ENCODE measurements around the gene IFTAP.
"Not testable (repeated sequence)": the region's sequence is repeated elsewhere in the genome, so short reads cannot be mapped to it uniquely, and the experiment has no call there.

The IFTAP gene

DNA sequence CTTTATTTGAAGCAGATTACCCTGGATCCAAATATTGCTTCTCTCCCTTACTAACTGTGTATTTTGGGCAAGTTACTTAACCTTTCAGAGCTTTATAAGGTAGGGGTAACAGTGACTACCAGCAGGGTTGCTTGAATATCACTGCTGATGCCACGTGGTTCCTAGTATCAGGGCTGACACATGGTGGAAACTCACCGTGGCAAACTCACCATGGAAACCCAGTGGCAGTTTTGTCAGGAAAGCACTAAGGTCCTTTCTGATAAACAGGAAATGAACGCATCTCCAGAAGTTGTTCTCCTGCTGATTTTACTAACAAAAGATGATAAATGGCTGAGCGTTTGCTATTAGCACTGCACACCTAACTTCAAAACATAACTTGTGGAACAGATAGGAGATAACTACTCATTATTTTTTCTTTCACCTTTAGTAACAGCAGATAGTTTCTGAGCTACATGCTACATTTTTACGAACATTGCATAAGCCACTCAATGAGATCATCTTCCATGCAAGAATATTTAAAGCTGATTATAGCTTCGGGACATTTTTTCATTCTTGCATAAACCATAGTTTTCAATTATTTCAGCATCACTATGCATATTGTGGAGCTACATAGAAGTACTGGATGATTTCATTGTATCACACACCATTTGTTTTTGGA, 63.4 kb downstream of the IFTAP start:
- DNase-seq = no peak

DNA sequence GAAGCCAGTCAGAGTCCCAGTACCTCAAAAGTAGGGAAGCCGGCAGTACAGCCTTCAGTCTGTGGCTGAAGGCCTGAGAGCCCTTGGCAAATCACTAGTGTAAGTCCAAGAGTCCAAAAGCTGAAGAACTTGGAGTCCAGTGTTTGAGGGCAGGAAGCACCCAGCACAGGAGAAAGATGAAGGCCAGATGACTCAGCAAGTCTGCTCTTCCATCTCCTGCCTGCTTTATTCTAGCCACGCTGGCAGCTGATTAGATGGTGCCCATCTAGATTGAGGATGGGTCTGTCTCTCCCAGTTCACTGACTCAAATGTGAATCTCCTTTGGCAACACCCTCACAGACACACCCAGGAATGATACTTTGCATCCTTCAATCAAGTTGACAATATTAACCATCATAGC, 67.1 kb downstream of the IFTAP start:
- not testable (repeated sequence) for DNase-seq

DNA sequence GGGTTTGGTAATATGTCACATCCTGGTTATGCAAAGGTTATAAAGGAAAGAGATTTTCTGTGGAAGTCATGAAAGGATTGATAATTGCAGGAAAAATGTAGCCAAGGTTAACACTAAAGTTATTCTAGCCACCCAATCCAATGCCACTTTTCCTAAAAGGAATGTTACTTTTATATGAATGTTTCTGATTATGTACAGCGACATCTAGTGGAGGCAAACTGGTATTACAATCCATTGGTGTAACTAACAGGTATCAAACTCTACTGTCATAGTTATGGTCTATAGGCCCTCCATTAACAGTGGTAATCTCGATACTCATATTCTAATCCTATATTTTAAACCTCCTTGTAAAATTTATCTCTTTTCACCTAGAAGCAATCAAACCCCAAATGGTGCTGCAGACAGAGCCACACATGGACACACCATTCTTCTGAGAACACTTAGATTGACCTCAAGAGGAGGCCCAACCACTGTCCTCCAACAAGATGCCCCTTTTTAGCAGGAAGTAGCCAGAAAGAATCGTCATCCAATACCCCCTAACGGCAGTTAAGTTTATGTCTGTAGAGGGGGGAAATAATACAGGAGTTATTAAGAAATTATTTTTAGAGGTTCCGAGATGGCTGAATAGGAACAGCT, 78.6 kb downstream of the IFTAP start:
- DNase-seq = no peak

DNA sequence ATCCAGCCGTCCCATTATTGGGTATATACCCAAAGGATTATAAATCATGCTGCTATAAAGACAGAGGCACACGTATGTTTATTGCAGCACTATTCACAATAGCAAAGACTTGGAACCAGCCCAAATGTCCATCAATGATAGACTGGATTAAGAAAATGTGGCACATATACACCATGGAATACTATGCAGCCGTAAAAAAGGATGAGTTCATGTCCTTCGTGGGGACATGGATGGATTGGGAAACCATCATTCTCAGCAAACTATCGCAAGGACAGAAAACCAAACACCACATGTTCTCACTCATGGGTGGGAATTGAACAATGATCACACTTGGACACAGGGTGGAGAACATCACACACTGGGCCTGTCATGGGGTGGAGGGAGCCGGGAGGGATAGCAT, 85.2 kb downstream of the IFTAP start:
- not testable (repeated sequence) for DNase-seq

DNA sequence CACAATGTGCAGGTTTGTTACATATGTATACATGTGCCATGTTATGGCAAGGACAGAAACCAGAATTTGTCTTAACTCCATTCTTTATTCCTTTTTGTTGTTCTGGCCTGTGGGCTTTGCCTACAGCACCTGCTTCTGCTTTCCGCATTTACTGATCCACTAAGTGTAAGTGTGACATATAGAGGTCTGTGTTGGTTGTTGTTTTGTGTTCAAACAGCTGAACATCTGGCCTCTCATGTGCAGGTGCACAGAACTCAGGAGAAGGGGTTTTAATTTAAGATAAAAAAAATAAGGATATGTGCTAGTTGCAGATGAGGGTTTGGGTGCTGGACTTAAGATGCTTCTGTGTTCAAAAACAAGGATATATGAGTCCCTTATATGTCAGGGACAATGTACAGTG, 89.5 kb downstream of the IFTAP start:
- no peak for DNase-seq

DNA sequence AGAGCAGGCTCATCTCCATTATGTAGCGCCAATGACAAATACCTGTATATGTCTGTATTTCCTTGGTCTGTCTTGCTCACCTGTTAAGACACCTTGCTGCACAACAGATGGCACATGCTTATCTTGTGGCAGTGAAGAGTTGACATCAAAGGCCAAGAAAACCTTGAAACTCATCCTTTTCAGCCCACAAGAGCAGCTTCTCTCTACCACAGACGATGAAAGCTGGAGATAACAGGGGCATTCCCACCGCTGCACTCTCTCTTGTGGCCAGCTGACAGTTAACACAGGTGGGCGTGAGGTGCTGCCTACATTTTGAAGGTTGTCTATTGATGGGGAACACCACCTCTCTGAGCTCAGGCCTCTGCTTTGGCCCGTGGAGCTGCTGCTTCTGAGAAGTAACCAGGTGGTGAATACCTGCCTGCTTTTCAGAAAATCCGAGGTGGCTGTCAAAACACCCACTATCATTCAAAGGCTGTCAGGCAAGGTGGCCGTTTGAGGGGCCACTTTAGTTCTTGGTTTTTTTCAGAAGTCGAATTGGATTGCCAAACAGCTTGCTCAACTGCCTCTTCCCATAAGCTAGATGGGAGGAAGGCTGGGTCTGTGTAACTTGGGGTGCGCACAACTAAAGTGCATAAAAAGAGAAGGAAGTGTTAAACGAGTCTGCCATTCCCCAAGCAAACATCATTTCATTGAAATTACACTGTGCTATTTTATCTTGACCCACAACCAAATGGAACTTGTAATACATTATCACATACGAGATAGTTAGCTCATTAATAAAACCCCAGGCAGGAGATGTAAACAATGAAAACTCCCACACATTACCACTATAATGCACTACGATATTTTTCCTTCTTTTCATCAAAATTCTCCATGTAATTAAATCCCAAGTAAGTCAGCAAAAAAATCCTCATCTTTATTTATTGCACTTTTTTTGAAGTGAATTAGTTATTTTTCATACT, 90.8 kb downstream of the IFTAP start:
- no peak for DNase-seq

DNA sequence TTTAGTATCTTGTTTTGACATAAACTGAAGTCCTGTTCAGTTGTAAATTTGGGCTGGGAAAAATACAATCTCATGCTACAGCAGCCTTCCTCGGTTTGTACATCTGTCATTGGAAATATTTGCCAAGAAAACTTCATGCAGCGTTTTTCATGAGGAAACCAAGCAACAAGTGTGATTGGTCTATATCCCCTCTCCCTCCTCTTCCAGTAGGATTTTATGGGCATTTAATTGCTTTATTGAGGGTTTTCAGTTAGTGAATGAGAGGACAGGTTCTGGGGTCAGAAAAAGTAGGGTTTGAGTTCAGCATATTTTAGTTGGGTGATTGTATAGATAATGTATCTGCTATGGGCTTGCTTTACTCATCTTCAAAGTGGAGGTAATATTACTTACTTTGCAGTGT, 93.8 kb downstream of the IFTAP start:
- DNase-seq = no peak

DNA sequence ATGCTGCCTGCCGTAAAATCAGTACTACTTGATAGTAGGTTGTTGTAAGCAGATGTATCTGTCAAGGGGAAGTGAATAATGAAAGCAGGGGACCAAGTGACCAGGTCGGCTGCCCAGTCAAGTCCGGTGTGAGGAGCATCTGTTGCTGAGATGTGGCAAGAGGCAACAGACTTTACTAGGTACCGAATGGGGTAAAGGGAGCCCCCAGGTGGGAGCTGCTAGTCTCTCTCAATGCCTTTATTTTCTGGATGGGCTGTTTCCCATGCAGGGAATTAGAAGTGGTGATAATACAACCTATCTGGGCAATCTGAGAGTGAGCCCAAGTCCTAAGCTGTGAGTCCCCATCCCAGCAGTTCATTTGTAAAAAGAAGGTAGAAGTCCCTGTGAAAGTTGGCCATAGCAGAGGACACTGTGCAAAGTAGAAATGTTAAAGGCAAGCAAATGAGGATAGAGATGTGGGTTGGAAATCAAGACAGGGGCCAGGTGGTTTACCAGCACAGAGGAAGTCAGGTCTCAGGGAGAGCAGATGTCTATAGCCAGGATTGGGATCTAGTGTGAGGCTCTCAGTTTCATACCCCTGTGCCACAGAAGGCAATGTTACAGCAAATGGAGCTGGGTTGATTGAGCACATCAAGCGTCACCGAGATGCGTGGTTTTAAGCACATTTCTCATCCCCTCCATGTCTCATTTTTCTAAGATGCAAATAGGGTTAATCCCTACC, 94.4 kb downstream of the IFTAP start:
- DNase-seq = no peak

DNA sequence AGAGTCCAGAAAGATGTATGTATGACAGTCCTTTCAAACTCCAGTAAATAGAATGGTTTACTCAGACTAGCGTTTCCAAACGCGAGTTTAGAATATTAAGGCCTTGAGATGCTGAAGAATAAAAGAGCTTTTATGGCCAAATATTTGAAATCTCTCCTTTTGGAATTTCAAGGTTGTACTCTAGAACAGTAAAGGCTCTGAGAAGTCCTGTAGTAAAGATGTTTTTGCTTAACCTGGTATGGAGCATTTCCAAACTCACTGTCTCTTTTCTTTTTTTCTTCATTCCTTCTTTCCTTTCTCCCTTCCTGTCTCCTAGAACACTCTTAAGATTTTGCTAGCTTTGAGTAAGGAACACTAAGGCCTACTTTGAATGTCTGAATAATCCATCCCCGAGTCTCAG, 95.1 kb downstream of the IFTAP start:
- DNase-seq = no peak

DNA sequence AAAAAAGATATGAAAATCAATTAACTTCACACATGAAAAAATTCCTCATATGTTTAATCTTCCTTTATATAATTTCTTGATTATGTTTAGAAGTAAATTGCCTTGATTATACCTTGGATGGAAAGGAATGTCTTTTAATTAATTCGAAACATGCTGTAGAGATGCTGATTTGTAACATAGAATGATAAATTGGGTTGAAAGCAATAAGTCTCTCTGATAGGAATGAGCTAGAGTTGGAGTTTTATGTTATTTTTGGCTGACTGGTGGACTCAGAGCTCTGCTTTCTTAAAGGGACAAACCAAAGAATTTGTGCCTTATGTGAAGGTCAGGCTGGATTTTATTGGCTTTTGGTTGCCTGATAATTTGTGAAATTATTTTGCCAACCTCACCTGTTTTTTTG, 98.4 kb downstream of the IFTAP start:
- DNase-seq = no peak

DNA sequence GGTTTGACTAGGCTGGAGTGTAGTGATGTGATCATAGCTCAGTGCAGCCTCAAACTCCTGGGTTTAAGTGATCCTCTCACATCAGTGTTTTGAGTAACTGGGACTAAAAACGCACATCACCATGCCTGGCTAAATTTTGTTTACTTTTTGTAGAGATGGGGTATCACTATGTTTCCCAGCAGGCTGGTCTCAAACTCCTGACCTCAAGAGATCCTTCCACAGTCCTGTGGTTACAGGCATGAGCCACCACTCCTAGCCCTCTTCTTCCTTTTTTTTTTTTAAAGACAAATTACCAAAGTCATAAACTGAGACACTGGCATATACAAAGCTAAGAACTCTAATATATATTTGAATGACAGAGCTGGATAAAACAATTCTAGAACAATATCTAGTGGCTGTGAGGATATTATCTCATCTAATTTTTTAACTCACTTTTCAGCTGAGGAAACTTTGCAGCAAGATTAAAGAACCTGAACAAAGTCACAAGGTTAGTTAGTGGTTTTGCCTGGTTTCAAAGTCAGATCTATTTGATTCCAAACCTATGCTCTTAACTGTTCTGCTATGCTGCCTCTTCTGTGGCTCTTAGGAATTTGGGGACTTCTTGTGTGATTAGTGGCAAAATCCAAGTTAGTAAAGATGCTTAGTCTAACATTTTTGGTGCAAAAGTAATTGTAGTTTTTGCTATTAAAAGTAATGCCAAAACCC, 99.0 kb downstream of the IFTAP start:
- no peak for DNase-seq

DNA sequence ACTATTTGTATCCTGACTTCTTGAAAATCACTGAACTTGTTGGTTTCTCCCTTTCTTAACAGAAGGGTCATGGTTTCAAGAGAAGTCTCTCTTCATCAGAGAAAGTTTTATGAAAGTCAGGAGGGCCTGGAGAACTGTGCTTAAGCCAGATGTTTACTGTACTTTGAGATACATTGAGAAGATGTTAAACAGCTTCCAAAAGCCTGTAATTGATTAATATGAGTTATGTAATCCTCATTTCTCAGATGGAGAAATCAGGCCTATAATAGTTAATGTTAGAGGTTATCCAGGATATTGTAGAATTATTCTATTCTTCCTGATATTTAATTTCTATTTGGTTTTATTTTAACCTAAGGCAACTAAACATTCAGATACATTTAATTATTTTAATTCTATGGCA, 100.8 kb downstream of the IFTAP start:
- DNase-seq = no peak

DNA sequence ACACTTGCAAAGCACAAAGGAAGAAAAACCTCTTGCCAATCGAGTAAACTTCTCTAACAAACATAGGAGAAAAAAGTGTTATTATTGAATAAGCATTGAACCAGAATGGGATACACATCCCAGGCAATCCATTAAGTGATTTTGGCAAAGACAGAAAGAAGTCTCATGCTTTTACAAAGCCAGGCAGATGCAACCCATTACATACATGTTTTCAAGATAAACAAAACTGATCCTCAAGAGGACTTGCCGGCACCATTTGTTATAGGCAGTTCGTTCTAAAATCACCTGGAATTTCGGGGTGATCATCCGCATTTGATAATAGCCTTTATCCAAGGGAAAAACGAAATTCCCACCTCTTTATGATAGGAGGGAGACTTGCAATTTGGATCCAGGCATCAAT, 101.3 kb downstream of the IFTAP start:
- no peak for DNase-seq

DNA sequence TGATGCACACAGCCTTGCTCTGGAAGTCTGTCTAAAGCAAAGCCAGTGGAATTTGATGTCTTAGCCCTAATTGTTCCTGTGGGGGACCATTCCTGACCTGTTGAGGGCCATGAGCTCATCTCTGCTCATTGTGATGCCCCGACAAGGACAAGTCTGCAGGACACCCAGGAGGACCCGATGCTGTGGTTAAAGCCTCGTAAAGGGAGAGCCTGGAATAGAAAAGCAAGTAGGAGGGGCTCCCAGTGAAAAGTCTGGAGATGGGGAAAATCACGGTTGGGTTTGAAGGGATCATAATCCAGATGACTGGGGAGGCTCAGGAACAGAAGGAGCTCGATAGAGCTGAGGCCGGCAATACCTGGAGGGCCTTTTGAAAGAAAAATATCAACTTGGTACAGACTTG, 102.2 kb downstream of the IFTAP start:
- DNase-seq = no peak

DNA sequence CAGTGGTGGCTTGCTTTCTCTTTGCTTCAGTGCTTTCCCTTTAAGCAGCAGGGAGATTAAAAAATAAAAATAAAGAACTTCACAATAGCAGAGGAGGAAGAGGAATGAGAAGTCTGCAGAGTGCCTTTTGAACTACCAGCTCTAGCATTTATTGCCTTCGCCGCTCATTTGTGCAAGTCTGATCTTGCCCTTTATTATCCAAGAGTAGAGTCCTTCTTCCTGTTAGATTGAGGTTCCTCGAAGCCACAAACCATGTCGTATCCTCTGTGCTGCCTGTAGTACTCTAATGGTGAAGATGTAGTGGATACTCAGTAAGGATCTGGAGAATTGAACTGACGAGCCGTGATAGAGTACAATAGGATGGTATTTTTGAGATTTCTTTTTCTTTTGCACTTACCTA, 105.0 kb downstream of the IFTAP start:
- DNase-seq = no peak

DNA sequence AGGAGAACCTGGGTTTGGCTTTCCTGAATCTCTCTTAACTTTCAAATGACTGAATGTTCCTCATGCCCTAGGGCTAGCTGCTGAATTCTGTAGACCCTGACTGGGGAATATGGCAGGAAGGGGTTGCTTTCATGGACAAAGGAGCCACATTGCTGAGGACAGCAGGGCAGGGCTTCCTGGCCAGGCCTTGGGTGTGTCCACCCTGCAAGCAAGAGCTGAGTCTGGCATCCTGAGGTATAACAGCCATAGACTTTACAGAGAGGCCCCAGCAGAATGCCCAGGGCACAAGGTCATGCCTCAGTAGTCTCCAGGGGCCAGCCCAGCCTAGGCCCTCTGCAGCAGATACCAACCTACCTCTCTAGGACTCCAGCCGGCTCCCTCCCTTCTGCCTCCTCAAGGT, 105.9 kb downstream of the IFTAP start:
- no peak for DNase-seq

DNA sequence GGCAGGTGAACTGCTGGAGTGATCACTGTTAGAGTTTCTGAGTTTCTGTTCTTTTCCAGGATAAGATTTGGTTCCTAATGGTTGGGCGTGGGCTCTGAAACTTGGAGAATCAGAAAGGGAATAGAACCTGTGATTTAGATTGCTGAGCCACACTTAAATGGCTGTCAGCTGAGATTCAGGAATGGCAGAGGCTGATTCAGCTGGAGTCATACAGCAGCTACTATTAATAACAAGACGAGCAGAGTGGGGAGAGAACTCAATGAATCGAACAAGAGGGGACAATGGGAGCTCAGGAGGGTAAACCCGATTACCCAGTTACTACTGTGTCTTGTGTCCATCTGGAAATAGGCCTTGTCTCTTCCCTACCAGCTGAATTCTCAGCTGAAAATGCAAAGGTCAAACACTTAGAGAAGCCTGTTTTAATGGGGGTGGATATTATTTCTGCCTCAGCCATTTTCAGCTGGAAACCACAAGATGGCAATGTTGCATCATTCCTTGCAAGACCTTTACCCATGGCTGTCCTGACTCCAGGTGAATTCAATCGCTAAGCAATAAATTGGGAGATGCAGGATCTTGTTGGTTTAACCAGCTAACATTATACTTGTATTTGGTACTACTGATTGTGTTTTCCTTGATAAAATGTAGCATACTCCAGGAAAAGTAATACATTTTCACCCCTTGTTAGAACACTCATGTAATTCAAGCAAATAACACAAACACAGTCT, 108.2 kb downstream of the IFTAP start:
- peak; percentile 55 for DNase-seq

DNA sequence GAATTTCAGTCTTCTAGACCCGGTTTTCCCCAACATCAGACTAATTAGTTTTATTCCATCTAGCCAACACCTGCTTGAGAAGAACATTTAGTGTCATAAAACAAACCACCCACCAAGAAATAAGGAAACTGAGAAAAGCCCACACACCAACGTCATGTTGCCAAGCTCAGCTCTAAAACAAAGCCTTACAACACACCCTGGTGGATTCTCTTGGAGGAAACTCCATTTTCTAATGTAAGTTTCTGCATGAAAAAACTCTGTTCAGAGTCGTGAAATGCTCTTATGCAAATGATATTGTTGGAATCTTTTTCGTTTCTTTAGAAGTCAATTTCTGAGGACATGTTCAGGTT, 108.7 kb downstream of the IFTAP start:
- DNase-seq = no peak

Data from NCI-H1092 (cell line).